Activated CD4-positive, alpha-beta T cell treated with anti-CD3 and anti-CD28 coated beads, Interleukin-2, amount 50 U/mL, for 48 hours (primary cell): ENCODE data around the gene FBXO22.
"Not testable (repeated sequence)": the region's sequence is repeated elsewhere in the genome, so short reads cannot be mapped to it uniquely, and the experiment has no call there.

Experiments
- DNase-seq, 2 experiments: peaks; one replicate each; pipeline ENCODE4 v3.0.0-alpha.2; 2020

Gene FBXO22

GRCh38 chr15:75903331-75904239 lies at the start of gene FBXO22:
Gene FBXO22, plus strand, starts transcription at chr15:75903878. Its CDS starts 86 bp downstream, at chr15:75903964.
- DNase-seq, result peak; percentile 92 to 93

GRCh38 chr15:75857886-75858285 lies 45.8 kb upstream of the FBXO22 start:
- DNase-seq, result no peak

DNA sequence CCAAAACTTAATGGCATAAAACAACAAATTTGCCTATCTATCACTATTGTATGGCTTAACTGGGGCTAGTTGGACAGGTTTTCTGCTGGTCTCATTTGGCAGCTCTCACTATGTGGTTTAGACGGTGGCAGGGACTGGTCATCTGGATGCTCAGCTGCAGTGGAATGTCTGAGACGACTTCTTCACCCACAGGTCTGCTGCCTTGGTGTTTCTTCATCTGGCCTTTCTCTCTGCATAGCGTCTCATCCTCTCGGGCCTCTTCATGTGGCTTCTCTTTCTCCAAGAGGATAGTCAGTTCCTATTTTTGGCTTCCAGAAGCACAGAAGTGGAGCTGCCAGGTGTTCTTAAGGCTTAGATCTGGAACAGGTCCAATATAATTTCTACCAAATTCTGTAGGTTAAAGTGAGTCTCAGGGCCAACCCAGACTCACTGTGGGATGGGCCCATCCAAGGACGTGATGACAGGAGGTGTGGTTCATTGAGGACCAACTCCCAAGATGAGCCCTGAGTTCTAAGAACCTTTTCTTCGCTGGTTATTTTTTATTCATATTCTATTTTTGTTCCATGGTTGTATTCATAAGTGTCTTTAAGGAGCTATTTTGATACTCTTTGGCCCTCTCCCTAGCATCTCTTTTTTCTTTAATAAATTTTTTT lies 41.8 kb upstream of the FBXO22 start:
- no peak for DNase-seq

DNA sequence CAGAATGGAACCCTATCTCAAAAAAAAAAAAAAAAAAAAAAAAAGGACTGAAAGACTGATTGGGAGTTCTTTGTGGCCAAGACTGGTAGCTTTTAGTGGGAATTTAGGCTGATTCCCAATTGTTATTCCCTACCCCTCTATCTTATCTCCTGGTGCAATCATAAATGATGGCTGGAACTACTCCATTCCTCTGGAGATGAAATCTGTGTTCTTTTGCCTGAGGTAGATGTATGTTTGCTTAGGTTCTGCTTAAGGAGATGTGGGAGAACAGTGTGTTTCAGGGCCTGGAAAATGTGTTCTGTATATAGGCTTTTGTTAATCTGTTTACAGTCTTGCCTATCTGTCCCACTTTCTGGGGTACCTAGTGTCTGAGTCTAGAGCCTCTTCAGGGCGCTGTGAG lies 40.9 kb upstream of the FBXO22 start:
- DNase-seq, result no peak

DNA sequence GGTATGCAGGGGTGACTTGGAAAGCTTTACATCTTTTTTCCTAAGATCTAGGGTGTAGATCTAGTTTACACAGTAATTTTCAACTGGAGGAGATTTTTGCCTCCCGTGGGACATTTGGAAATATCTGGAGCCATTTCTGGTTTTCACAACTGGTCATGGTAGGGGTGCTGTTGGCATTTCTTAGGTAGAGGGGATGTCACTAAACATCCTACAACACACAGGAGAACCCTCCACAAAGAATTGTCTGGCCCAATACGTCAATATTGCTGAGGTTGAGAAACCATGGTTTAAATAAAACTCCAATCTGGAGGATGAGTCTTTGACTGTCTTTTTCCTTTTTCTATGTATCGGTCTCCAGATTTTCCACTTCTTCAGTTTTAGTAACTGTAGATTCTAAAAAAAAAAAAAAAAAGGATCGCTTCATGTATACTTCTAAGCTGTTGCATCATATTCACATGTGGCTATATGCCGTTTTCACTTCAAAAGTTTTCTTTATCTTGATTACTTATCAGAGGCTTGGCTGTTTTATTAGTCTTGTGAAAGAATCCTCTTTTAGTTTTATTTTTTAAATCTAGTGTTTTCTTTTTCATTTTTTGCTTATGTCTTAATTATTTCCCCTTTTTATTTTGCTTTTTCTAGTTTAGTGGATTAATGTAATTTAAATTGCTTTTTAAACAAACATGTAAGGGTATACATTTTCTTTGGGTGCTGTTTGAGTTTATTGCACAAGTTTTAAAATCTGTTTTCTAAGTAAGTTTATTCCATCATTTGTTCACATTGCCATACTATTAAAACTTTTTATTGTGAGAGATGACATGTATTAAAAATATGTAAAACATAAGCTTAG lies 39.2 kb upstream of the FBXO22 start:
- DNase-seq, result no peak

GRCh38 chr15:75866045-75866444 lies 37.6 kb upstream of the FBXO22 start:
- not testable (repeated sequence) for DNase-seq

DNA sequence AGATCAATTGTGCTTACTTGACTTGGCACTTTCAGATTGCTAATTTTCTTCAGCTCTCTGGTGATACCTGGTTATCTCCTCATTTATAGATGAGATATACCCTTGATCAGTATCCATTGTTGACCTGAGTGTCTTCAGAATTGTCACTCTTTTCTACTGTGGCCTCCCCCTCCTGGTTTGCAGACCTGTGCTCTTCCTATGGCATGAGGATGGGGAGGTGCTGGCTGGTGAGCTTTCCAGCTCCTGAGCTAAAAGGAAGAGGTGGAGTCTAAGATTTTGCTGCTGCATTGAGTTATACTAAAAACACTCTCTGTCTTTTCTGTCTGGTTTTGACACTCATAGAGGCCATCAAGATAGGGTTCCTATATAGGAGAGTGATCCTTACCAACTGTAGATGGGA lies 36.8 kb upstream of the FBXO22 start:
- DNase-seq, result no peak

DNA sequence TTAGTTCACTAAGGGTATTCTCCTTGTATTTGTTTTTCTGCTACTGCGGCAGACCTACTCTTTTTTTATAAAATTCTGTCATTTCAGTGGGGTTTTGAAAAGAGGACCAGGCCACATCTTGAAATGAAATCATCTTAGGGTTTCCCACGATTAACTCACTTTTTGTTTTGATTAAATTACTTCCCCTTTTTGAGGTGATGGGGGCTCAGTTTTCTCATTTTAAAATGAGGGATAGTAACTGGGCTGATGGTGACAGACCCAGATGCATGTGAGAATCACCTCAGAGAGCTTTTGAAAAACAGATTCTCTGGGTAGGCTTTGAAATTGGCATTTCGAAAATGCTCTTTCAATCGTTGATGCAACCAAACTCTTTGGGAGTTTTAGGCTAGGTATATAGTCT lies 36.2 kb upstream of the FBXO22 start:
- no peak for DNase-seq

DNA sequence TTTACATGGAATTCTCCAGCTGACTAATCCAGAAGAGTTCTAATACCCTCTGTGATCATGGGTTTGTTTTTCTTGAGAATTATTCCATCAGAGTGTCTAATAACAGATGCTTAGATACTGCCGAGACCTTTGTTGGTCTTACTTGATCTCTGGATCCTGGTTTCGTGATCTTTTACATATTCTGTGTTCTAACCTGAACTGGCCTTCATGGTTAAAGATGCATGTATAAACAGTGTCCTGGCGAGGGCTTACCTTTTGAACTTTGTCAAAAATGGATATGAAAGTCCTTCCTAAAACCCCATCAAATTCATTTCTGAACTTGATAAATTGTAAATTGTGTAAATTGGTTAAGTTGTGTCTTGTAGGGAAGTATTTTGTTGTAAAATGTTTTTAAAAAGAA lies 35.7 kb upstream of the FBXO22 start:
- no peak for DNase-seq

DNA sequence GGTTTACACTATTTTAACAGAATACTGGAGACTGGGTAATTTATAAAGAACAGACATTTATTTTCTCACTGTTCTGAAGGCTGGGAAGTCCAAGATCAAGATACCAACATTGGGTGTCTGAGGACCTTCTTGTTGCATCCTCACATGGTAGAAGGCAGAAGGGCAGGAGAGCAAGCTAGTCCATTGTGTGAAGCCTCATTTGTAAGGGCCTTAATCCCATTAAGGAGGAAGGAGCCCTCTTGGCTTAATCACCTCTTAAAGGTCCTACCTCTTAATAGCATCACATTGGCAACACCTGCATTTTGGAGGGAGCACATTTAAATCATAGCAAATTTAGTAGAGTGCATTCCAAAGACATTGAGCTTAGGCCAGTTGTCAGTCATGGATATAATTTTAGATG lies 34.2 kb upstream of the FBXO22 start:
- DNase-seq, result no peak

DNA sequence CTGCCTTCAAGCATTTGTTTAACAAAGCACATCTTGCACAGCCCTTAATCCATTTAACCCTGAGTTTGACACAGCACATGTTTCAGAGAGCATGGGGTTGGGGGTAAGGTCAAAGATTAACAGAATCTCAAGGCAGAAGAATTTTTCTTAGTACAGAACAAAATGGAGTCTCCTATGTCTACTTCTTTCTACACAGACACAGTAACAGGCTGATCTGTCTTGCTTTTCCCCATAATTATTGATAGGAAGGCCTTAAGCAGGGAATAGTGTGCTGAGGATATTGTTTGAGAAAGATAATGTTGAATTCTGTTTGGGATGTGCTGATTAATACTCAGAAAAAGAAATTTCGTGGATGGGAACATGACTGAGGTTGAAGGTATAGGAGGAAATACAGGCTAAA lies 32.1 kb upstream of the FBXO22 start:
- not testable (repeated sequence) for DNase-seq

DNA sequence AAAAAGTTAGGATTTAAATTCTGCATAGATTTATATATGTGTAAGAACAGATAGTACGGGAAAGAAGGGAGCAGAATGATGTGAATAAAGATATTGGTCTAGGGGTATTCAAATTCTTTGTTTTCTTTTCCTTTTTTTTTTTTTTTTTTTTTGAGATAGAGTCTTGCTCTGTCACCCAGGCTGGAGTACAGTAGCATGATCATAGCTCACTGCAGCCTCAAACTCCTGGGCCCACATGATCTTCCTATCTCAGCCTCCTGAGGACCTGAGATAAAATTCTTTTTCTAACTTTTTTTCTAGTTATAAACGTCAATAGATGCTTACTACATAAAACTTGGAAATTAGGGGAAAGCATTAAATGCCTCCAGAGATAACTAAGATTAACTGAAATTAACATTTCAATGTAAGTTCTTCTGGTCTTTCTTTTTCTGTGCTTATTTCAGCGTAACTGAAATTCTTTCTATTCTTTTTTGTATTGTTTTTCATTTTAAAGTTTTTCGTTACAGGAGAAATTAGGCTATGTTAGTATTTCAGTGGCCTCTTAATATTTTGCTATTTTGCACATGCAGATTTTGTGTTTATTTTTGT lies 31.2 kb upstream of the FBXO22 start:
- DNase-seq, result no peak

GRCh38 chr15:75884041-75884440 lies 19.6 kb upstream of the FBXO22 start:
- no peak for DNase-seq

- DNase-seq, result no peak
These were observed 16.5 kb upstream of the FBXO22 start for GRCh38 chr15:75887178-75887577.

- no peak for DNase-seq
These were observed 11.8 kb upstream of the FBXO22 start for GRCh38 chr15:75891895-75892294.

GRCh38 chr15:75895731-75896130 lies 7.9 kb upstream of the FBXO22 start:
- no peak for DNase-seq

DNA sequence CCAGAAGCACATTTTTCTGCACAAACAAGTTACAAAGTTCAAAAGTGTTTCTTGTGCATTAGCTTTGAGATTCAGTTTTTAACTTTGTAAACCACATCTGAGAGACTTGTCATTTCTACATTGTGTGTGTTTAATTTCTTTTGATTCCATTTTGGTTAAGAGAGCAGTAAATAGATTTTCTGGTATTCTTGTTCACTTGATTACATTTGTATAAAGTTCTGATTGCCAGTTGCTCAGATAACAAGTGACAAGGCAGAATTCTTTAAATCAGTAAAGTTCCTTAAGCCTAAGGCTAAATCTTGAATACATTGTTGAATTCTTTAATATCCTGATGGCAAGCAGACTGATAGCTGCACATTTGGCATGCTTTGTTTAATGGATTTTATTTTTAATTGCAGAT lies 3.1 kb upstream of the FBXO22 start:
- no peak for DNase-seq

GRCh38 chr15:75902129-75902557 lies 1.5 kb upstream of the FBXO22 start:
- no peak for DNase-seq

DNA sequence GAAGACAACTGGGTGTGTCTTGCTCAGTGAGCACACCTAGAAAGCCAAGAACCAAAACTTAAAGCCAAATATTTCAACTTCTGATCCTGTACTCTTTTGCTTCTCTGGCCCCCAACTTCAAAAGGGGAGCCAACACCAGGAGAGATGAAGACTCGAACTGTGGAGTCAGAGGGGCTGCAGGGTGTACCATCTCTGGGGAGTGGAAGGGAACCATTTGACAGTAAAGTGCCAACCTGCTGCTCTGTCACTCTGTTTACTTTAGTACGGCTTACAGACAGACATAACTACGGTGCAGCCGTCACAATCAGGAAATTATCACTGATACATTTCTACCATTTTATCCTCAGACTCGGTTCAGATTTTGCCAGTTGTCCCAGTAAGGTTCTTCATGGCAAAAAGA lies 1.6 kb downstream of the FBXO22 start:
- DNase-seq, result no peak

- DNase-seq, result not testable (repeated sequence)
These were observed 6.7 kb downstream of the FBXO22 start for GRCh38 chr15:75910355-75910754.

DNA sequence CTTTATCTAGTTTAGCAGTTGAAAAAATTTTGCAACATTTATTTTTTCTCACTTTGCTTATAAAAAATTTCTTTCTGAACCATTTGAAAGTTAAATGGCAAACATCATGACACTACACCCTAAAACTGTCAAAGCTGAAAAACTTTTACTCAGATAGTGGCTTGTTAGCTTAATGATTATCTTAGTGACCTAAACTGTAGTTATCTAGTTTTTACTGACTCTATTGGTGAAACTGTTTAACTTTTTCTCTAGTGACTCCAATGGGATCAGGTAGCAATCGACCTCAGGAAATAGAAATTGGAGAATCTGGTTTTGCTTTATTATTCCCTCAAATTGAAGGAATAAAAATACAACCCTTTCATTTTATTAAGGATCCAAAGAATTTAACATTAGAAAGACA lies 13.3 kb downstream of the FBXO22 start:
- no peak for DNase-seq

GRCh38 chr15:75918135-75918534 lies 14.5 kb downstream of the FBXO22 start:
- no peak for DNase-seq

DNA sequence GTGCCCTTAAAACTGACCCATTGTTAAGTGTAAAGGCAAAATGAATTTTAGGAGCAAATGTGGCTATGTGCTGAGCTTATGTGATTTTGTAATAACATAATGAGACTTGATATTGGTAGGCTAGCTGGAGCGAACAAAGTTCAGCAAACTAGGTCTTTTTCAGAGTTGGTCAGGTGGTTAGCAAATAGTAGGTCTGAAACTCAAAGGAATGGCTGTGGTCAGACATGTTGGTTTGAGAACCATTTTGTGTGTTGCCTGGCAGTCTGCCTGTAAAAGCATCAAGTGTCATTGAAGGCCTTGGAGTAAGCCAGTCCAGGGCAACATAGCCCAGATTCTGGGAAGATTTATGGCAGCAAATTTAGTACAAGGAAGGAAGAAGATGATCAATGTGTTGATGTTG lies 16.4 kb downstream of the FBXO22 start:
- no peak for DNase-seq
